Sigmoid colon (tissue), 4 donors: ENCODE data around the gene ZNF135.

Source experiments
- CTCF ChIP-seq, 4 experiments: fragments of 450-650 bp in 3 of 4; fragments of 200-600 bp in 1 of 4; IDR thresholded peaks; one replicate each; pipeline ENCODE4 v1.5.1; 2016 to 2019; ENCODE audit warnings: antibody characterized with exemption in 4 of 4, mild to moderate bottlenecking in 3 of 4, moderate library complexity in 2 of 4
- EP300 ChIP-seq, 4 donors: sonication (generic); formaldehyde crosslinking; IDR thresholded peaks; one replicate each; pipeline ENCODE4 v1.6.1; 2017; ENCODE audit warnings: antibody characterized with exemption in 4 of 4
- POLR2AphosphoS5 ChIP-seq, 4 donors: sonication (generic); formaldehyde crosslinking; IDR thresholded peaks; one replicate each; pipeline ENCODE4 v1.6.1; 2017; ENCODE audit warnings: antibody characterized with exemption in 4 of 4

GRCh38 chr19:58063712-58064111 lies 4.6 kb downstream of the ZNF135 start:
- TF ChIP-seq EP300 (IDR thresholded peaks at IDR 0.05) (no peak), POLR2AphosphoS5 (IDR thresholded peaks at IDR 0.05) (no peak), CTCF (IDR thresholded peaks at IDR 0.05) (no peak)
